ENCODE measurements around the gene RAN. TPM values are rescaled to one million over a fixed set of nuclear protein-coding genes. Genes with fewer than 3 reads are reported as not detected.

RAN gene
- polyA plus RNA-seq, 1 donor from 2014 or later = 616 TPM

DNA sequence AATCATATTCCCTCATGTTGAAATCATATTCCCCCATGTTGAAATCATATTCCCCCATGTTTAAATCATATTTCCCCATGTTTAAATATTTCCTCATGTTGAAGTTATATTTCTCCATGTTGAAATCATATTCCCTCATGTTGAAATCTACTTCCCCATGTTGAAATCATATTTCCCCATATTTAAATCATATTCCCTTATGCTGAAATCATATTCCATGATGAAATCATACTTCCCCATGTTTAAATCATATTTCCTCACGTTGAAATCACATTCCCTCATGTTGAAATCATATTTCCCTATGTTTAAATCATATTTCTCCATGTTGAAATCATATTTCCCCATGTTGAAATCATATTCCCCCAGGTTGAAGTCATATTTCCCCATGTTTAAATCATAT is 47.2 kb downstream of the RAN start:
- Histone ChIP-seq H3K4me3 (ENCODE audit: low read length) (no peak overlapping the region), H3F3A (ENCODE audit: insufficient read depth, low read length, poor library complexity, severe bottlenecking) (no peaks in the 10 kb centered on the region)
- TF ChIP-seq POLR2AphosphoS5 (IDR thresholded peaks at IDR 0.05) (no peak), MXI1 (conservative IDR thresholded peaks at IDR 0.05; ENCODE audit: poor library complexity, severe bottlenecking) (no peak), REST (IDR thresholded peaks at IDR 0.05; ENCODE audit: borderline replicate concordance) (no peak), EP300 (conservative IDR thresholded peaks at IDR 0.05; ENCODE audit: poor library complexity, severe bottlenecking) (no peak), RAD21 (conservative IDR thresholded peaks at IDR 0.05) (no peak), EZH2 (IDR thresholded peaks at IDR 0.05; ENCODE audit: borderline replicate concordance, insufficient read depth, low read length, poor library complexity, severe bottlenecking) (no peak), SMC3 (conservative IDR thresholded peaks at IDR 0.05; ENCODE audit: poor library complexity) (no peak), TAF1 (IDR thresholded peaks at IDR 0.05; ENCODE audit: low read depth) (no peak), CTCF (IDR thresholded peaks at IDR 0.05; ENCODE audit: poor library complexity, severe bottlenecking) (no peak)

DNA sequence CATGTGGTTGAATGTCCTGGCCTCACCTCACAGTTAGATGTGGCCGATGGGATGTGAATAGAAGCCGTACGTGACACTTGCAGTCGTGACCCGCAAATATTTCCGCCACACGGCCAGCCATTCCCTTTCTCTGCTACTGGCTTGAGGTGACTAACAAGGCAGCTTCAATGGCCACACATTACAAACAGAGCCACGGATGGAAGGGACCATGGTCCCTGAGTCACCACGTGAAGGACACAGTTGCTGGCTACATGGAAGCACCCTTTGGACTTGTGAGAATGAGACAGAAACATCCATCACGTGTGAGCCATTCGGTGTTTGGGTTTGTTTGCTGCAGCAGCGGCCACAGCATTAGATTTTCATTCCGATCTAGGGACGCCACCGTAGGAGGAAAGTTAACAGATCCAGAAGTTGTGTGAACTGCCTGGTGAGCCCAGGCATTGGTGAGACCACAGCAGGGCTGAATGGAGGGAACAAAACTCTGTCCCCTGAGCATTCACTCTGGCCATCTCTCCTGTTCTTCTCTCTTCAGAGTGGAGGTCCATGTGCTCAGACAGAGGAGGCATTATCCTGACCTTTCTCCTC is 48.3 kb downstream of the RAN start:
- Histone ChIP-seq H4K20me1 (ENCODE audit: insufficient read depth) (no peaks in the 10 kb centered on the region), H3K79me2 (replicated peaks; ENCODE audit: insufficient read depth, low read length) (no peaks in the 10 kb centered on the region), H3K4me3 (ENCODE audit: low read length) (no peak overlapping the region), H3K4me2 (ENCODE audit: low read length) (no peak overlapping the region), H3K9ac (ENCODE audit: low read length) (no peak overlapping the region), H3K9me3 (ENCODE audit: low read length) (no peaks in the 10 kb centered on the region), H3F3A (ENCODE audit: insufficient read depth, low read length, poor library complexity, severe bottlenecking) (no peaks in the 10 kb centered on the region), H2AFZ (ENCODE audit: low read depth, low read length) (no peak overlapping the region), H3K27ac (ENCODE audit: low read length) (no peak overlapping the region), H3K9me2 (ENCODE audit: insufficient read depth, low read length) (no peaks in the 10 kb centered on the region), H3K36me3 (ENCODE audit: insufficient read depth, low read length) (no peaks in the 10 kb centered on the region), H3K27me3 (ENCODE audit: insufficient read depth, low read depth, low read length) (no peaks in the 10 kb centered on the region)
- TF ChIP-seq POLR2AphosphoS5 (IDR thresholded peaks at IDR 0.05) (no peak), EZH2 (IDR thresholded peaks at IDR 0.05; ENCODE audit: borderline replicate concordance, insufficient read depth, low read length, poor library complexity, severe bottlenecking) (no peak), CTCF (IDR thresholded peaks at IDR 0.05; ENCODE audit: poor library complexity, severe bottlenecking) (no peak), SMC3 (conservative IDR thresholded peaks at IDR 0.05; ENCODE audit: poor library complexity) (no peak), EP300 (conservative IDR thresholded peaks at IDR 0.05; ENCODE audit: poor library complexity, severe bottlenecking) (no peak), REST (IDR thresholded peaks at IDR 0.05; ENCODE audit: borderline replicate concordance) (no peak), TAF1 (IDR thresholded peaks at IDR 0.05; ENCODE audit: low read depth) (no peak), RAD21 (conservative IDR thresholded peaks at IDR 0.05) (no peak), MXI1 (conservative IDR thresholded peaks at IDR 0.05; ENCODE audit: poor library complexity, severe bottlenecking) (no peak)

More for the DNA sequence above, 47.2 kb downstream of the RAN start:
- H2AFZ ChIP-seq (ENCODE audit: low read depth, low read length) = no peak overlapping the region
- no peaks in the 10 kb centered on the region for H3K9me3 ChIP-seq (ENCODE audit: low read length)
- no peak overlapping the region for H3K27ac ChIP-seq (ENCODE audit: low read length)
- no peaks in the 10 kb centered on the region for H3K79me2 ChIP-seq (replicated peaks; ENCODE audit: insufficient read depth, low read length)
- no peaks in the 10 kb centered on the region for H3K27me3 ChIP-seq (ENCODE audit: insufficient read depth, low read depth, low read length)
- no peaks in the 10 kb centered on the region for H3K36me3 ChIP-seq (ENCODE audit: insufficient read depth, low read length)
- no peak overlapping the region for H3K4me2 ChIP-seq (ENCODE audit: low read length)
- H3K9ac ChIP-seq (ENCODE audit: low read length) = no peak overlapping the region
- no peaks in the 10 kb centered on the region for H3K9me2 ChIP-seq (ENCODE audit: insufficient read depth, low read length)
- H4K20me1 ChIP-seq (ENCODE audit: insufficient read depth) = no peaks in the 10 kb centered on the region
